Glomerular endothelial cell (primary cell): ENCODE data around the gene BTBD9. TPM values are rescaled to one million over a fixed set of nuclear protein-coding genes. Genes with fewer than 3 reads are reported as not detected.

Source experiments
- DNase-seq: peaks from one replicate; pipeline ENCODE4 v3.0.0-alpha.2; 2011; ENCODE audit warnings: low read depth, low spot score; ENCODE audit errors: extremely low read depth
- total RNA-seq: library from RNA; depleted of rRNA; stranded (reverse); fragments of >200 nt; gene quantifications from 2 replicates; pipeline ENCODE4 v1.2.3, GENCODE V29; 2015

Gene BTBD9
- total RNA-seq, 1 donor from 2014 or later = 13.2 TPM

- DNase-seq = no peak
Measured at GRCh38 chr6:38316099-38316868, 323.4 kb downstream of the BTBD9 start.

- no peak for DNase-seq
Measured at GRCh38 chr6:38311201-38311600, 328.5 kb downstream of the BTBD9 start.

GRCh38 chr6:38310061-38310460 lies 329.7 kb downstream of the BTBD9 start:
- DNase-seq = no peak

GRCh38 chr6:38307740-38308139 lies 332.0 kb downstream of the BTBD9 start:
- no peak for DNase-seq

GRCh38 chr6:38306931-38307330 lies 332.8 kb downstream of the BTBD9 start:
- no peak for DNase-seq

GRCh38 chr6:38305995-38306681 lies 333.6 kb downstream of the BTBD9 start:
- no peak for DNase-seq

GRCh38 chr6:38302838-38303237 lies 336.9 kb downstream of the BTBD9 start:
- no peak for DNase-seq

GRCh38 chr6:38302081-38302480 lies 337.6 kb downstream of the BTBD9 start:
- DNase-seq = no peak

- DNase-seq = no peak
Measured at GRCh38 chr6:38290133-38290799, 349.5 kb downstream of the BTBD9 start.

- DNase-seq = no peak
Measured at GRCh38 chr6:38287487-38287886, 352.2 kb downstream of the BTBD9 start.

- no peak for DNase-seq
Measured at GRCh38 chr6:38284802-38285394, 354.8 kb downstream of the BTBD9 start.

GRCh38 chr6:38283734-38284362 lies 355.9 kb downstream of the BTBD9 start:
- no peak for DNase-seq

- no peak for DNase-seq
Measured at GRCh38 chr6:38282911-38283310, 356.8 kb downstream of the BTBD9 start.

GRCh38 chr6:38281126-38281525 lies 358.6 kb downstream of the BTBD9 start:
- no peak for DNase-seq

- no peak for DNase-seq
Measured at GRCh38 chr6:38279963-38280588, 359.7 kb downstream of the BTBD9 start.

- DNase-seq = no peak
Measured at GRCh38 chr6:38279423-38279822, 360.3 kb downstream of the BTBD9 start.

- no peak for DNase-seq
Measured at GRCh38 chr6:38273325-38273724, 366.4 kb downstream of the BTBD9 start.

GRCh38 chr6:38272222-38272621 lies 367.5 kb downstream of the BTBD9 start:
- DNase-seq = no peak

- DNase-seq = no peak
Measured at GRCh38 chr6:38271081-38271480, 368.6 kb downstream of the BTBD9 start.

- DNase-seq = no peak
Measured at GRCh38 chr6:38270367-38270766, 369.4 kb downstream of the BTBD9 start.
